GM12872 (cell line): ENCODE measurements around the gene DHH.
A peak's percentile ranks its signal among the peaks of the same experiment; 100 is the strongest.

Experiments
- CTCF ChIP-seq: IDR thresholded peaks from 3 replicates; pipeline ENCODE4 v1.5.1; 2011; ENCODE audit warnings: low read depth, mild to moderate bottlenecking, low read length, moderate library complexity; ENCODE audit not compliant: insufficient read depth

The DHH gene

GRCh38 chr12:49055092-49055491, 39.5 kb downstream of the DHH start:
- TF ChIP-seq CTCF = no peak

- no peak for TF ChIP-seq CTCF
These were observed 40.1 kb downstream of the DHH start for GRCh38 chr12:49054524-49054923.

GRCh38 chr12:49054096-49054495, 40.5 kb downstream of the DHH start:
- no peak for TF ChIP-seq CTCF

- TF ChIP-seq CTCF = peak; percentile 20; the same call in 1 of the 3 replicates
These were observed 42.0 kb downstream of the DHH start for GRCh38 chr12:49052451-49053208.

DNA sequence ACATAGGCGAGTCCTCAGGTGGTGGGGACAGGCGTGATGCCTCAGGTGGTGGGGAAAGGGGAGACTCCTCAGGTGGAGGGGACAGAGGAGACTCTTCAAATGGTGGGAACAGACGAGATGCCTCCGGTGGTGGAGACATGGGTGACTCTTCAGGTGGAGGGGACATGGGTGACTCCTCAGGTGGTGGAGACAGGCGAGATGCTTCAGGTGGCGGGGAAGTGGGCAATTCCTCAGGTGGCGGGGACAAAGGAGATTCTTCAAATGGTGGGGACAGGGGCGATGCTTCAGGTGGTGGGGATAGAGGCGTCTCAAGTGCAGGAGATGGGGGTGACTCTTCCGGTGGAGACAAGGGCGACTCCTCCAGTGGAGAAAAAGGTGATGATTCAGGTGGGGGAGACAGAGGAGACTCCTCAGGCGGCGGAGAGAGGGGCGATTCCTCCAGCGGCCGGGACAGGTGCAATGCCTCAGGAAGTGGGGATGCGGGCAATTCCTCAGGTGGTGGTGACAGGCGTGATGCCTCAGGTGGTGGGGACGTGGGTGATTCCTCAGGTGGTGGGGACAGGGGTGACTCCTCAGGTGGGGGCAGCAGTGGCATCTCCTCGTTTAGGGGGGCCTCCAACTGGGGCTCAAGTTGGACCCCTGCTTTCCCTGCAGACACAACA, 42.7 kb downstream of the DHH start:
- TF ChIP-seq CTCF = no peak

- no peak for TF ChIP-seq CTCF
These were observed 43.2 kb downstream of the DHH start for GRCh38 chr12:49051373-49051764.

- TF ChIP-seq CTCF = no peak
These were observed 43.9 kb downstream of the DHH start for GRCh38 chr12:49050507-49051372.
